ENCODE measurements around the gene COL4A4.

COL4A4 gene

GRCh38 chr2:226978300-226978699 lies 185.7 kb downstream of the COL4A4 start:
- no peak for DNase-seq

DNA sequence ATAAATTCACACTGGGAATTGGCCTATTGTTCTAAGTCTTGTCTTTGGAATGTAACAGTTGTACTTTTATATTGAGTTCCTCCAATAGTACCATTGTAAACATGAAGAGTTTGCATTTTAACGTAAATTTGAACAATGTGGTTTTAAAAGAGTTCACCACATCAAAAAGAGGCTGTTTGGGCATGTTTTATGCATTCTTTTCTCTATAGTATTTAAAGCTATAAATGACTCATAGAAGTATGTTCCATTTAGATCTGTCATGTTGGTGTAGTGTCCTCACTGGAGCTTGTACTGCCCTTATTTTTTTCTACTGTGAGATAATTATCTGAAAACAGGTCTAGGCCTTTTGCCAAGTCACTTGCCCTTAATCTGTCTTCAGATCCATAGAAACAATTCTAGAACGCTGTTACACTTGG lies 186.2 kb downstream of the COL4A4 start:
- DNase-seq, result no peak

DNA sequence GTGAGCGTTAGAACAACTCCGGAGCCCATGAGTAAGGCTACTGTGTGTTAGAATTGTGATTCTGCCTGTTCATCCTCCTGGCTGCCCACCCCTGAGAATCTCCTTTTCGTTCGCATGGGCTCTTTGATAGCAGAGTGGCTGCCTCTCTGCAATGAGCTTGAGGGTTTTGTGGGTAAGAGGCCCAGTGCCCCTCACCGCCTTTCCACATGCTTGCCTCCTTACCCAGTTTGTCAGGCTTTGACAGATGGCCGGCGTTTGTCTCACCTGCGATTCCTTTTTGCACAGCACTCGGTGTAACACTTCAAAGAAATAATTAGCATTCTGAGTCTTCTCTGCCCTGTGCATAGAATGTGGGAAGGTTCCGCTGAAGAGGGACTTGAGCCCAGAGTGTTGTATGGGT lies 190.2 kb downstream of the COL4A4 start:
- no peak for DNase-seq

GRCh38 chr2:226971770-226972169 lies 192.2 kb downstream of the COL4A4 start:
- DNase-seq, result no peak

GRCh38 chr2:226971084-226971483 lies 192.9 kb downstream of the COL4A4 start:
- DNase-seq, result no peak

DNA sequence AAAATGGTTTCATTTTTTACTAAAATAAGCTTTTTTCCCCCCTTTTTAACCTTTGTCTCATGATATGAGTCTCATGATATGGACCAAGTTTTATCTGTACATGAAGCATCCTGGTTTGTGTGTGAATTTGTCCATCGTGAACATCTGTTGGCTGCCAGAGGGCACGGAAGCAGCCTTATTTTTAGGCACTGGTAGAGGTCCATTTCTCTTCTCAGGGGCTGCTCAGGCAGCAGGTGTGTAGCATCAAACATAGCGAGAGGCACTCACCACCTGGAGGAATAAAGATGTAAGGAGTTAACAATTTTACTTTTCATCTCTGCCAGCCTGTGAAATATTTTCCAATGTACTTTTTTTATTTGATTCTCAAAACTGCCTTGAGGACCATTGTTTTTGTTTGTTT lies 193.6 kb downstream of the COL4A4 start:
- no peak for DNase-seq

- no peak for DNase-seq
These were observed 194.5 kb downstream of the COL4A4 start for GRCh38 chr2:226969417-226970080.

DNA sequence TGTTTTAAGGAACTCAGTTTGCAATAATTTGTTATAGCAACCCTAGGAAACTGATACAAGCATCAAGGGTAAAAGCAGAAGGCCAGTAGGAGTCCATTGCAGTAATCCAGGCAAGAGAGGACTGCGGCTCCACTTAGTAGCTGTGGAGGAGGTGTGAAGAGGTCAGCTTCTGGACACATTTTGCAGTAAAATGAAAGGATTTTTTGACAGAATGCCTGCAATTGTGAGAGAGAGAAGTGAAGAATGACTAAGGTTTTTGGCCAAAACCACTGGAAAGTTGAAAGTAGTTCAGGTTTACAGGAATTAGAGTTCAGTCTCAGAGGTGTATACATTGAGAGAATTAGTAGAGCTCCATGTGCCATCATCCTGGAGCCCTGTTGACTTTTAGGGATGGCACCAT lies 198.6 kb downstream of the COL4A4 start:
- DNase-seq, result no peak

DNA sequence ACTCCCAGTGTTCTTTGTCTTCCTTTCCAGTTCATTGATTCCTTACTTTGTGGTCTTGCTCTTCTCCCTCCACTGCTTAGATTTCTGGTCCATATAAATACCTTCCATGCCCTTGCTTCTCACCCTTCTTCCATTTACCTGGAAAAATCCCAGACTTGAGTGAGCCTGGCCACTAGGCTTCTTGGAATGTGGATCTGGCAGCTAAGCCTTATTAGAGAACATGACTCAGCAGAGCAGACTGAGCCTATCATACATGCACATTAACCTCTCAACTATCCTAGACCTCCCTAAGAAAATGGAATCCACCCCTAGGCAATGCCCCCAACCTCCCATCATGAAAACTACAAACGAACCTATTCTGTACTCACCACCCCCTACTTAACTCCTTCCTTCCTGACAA lies 200.5 kb downstream of the COL4A4 start:
- no peak for DNase-seq

DNA sequence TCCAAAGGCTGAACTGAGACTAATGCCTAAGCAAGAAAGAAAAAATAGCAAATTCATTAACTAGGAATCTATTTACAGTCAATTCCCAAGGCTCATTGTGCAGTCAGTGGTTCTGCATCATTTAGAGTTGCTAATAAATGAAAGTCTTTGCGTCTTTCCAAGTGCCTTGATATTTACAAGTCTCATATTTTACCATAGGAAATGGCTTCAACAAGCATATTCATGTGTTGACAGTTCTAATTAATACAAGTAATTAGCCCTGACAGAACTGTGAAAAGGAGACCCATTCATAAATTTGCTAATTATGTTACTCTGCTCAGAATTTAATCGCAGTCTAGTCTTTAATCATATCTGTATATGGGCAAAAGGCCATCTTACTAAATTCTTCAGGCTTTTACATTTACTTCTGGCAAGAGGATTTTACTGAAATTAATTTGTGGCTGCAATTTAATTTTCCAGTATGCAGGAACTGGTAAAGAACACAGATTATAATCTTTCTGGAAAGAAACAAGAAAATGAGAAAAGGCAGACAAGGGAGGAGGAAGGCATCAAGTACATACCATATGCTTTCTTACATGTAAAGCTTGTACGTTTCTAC lies 201.7 kb downstream of the COL4A4 start:
- DNase-seq, result no peak

GRCh38 chr2:226959418-226959817 lies 204.6 kb downstream of the COL4A4 start:
- no peak for DNase-seq

GRCh38 chr2:226956659-226957058 lies 207.3 kb downstream of the COL4A4 start:
- no peak for DNase-seq

- no peak for DNase-seq
These were observed 210.2 kb downstream of the COL4A4 start for GRCh38 chr2:226953826-226954225.

GRCh38 chr2:226953206-226953605 lies 210.8 kb downstream of the COL4A4 start:
- DNase-seq, result no peak

All from effector CD8-positive, alpha-beta T cell (primary cell).